Small intestine (tissue), 7 donors: ENCODE measurements around the gene DNAH10. TPM values are rescaled to one million over a fixed set of nuclear protein-coding genes. Genes with fewer than 3 reads are reported as not detected.

Experiments used
- DNase-seq, 2 donors: peaks; one replicate each; pipeline versions ENCODE4 v3.0.0 to v3.0.0-alpha.2; 2013
- FAIRE-seq: peaks from 2 replicates; lab custom pipeline; 2012; peaks lifted over from hg19 to GRCh38; lab: Jason Lieb, UNC
- H3K27ac ChIP-seq, 3 donors: one replicate each; pipeline ENCODE4 v1.5.1; 2013; ENCODE audit warnings: low read length in 2 of 3, mild to moderate bottlenecking in 2 of 3, control low read depth in 1 of 3, inconsistent platforms in 1 of 3, low read depth in 1 of 3, moderate library complexity in 1 of 3
- H3K27me3 ChIP-seq, 3 donors: one replicate each; pipeline ENCODE4 v1.6.1; 2013; ENCODE audit warnings: low read length in 3 of 3, inconsistent platforms in 1 of 3; ENCODE audit not compliant: control insufficient read depth in 3 of 3, insufficient read depth in 3 of 3
- H3K36me3 ChIP-seq, 3 donors: one replicate each; pipeline ENCODE4 v1.6.1; 2013; ENCODE audit warnings: low read length in 3 of 3, inconsistent platforms in 1 of 3, low read depth in 1 of 3, mild to moderate bottlenecking in 1 of 3, moderate library complexity in 1 of 3; ENCODE audit not compliant: control insufficient read depth in 3 of 3, insufficient read depth in 2 of 3
- H3K4me1 ChIP-seq, 3 donors: one replicate each; pipeline ENCODE4 v1.6.1; 2013; ENCODE audit warnings: low read length in 2 of 3, inconsistent platforms in 1 of 3, low read depth in 1 of 3, mild to moderate bottlenecking in 1 of 3, moderate library complexity in 1 of 3; ENCODE audit not compliant: control insufficient read depth in 3 of 3, insufficient read depth in 2 of 3
- H3K4me3 ChIP-seq, 3 donors: one replicate each; pipeline ENCODE4 v1.5.1; 2013; ENCODE audit warnings: low read length in 3 of 3, control low read depth in 1 of 3, inconsistent platforms in 1 of 3, low read depth in 1 of 3, mild to moderate bottlenecking in 1 of 3, moderate library complexity in 1 of 3
- H3K9me3 ChIP-seq, 2 donors: one replicate each; pipeline ENCODE4 v1.6.1; 2013; ENCODE audit warnings: low read depth in 1 of 2, low read length in 1 of 2; ENCODE audit not compliant: control insufficient read depth in 2 of 2, insufficient read depth in 1 of 2
- WGBS, 3 donors: extraction: QIAGEN DNeasy Blood & Tissue Kit; methylation state at CpG; one replicate each; pipeline ENCODE4 v1.1.7; 2013; 5-methylcytosine and 5-hydroxymethylcytosine counted together
- polyA plus RNA-seq, 4 donors: library from polyadenylated mRNA; stranded (reverse) in 3 of 4; unstranded in 1 of 4; fragments of 200-250 nt in 3 of 4; fragments of 120-200 nt in 1 of 4; gene quantifications; one replicate each; pipeline versions ENCODE4 v1.2.1 to v1.2.3, GENCODE V29; 2013
- donor health status: healthy with polysubstance abuse.
- donor health status: control.
- donor health status: control.
- donor health status: Bipolar disorder and iron deficiency.
- donor health status: healthy.

Gene DNAH10
- polyA plus RNA-seq, 4 donors: 0.22 to 0.50 (median 0.45) TPM; not detected in 1

GRCh38 chr12:123961585-123962345 lies 199.7 kb downstream of the DNAH10 start:
- DNase-seq (peak in 1 of 2 donors; percentile 35), FAIRE-seq (no peak)
- Histone ChIP-seq H3K4me1 (peaks cover 0 to 13% (median 11%) of the 10 kb centered on the region in 3 donors), H3K27ac (no peak overlapping the region), H3K27me3 (no peaks in the 10 kb centered on the region), H3K9me3 (no peaks in the 10 kb centered on the region), H3K4me3 (no peak overlapping the region), H3K36me3 (peaks cover 0 to 16% (median 0%) of the 10 kb centered on the region in 3 donors)
- WGBS, 3 donors: 71 to 74% (median 72%) methylated on average over 12 of the region's 12 CpGs

DNA sequence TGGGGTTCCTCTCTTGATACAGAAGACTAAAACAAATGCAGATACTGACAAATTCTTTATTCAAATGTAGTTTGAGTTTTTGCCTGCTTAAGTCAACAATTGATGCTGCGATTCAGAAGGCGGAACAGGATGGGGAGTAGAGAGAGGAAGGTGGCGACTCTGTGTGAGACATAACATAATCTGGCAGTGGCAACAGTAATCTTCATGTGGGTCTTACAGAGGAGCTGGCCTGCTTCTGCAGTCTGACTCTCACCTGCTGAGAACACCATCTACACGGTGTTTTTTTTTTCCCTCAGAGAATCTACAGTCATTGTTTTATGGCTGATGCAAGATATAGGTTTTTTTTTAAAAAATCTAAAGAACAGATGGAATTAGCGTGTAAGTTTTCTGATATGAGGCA lies 200.4 kb downstream of the DNAH10 start:
- H3K36me3 ChIP-seq: peaks cover 0 to 16% (median 0%) of the 10 kb centered on the region in 3 donors
- H3K27ac ChIP-seq: no peak overlapping the region
- no peak for FAIRE-seq
- H3K9me3 ChIP-seq: no peaks in the 10 kb centered on the region
- peaks cover 0 to 13% (median 11%) of the 10 kb centered on the region in 3 donors for H3K4me1 ChIP-seq
- WGBS, 3 donors: 75 to 83% (median 76%) methylated on average over 5 of the region's 5 CpGs
- no peak overlapping the region for H3K4me3 ChIP-seq
- no peaks in the 10 kb centered on the region for H3K27me3 ChIP-seq
- DNase-seq: no peak

GRCh38 chr12:123963821-123964220 lies 201.7 kb downstream of the DNAH10 start:
- DNase-seq (peak; percentile 48 to 56), FAIRE-seq (peak; percentile 5)
- Histone ChIP-seq H3K9me3 (no peaks in the 10 kb centered on the region), H3K4me1 (peaks cover 0 to 13% (median 11%) of the 10 kb centered on the region in 3 donors), H3K36me3 (peaks cover 0 to 9% (median 0%) of the 10 kb centered on the region in 3 donors), H3K27ac (peak overlapping the region in 1 of 3 donors; percentile 51), H3K27me3 (no peaks in the 10 kb centered on the region), H3K4me3 (no peak overlapping the region)
- 22 to 66% (median 48%) methylated on average over 4 of the region's 4 CpGs for WGBS, 3 donors

GRCh38 chr12:123965382-123965781 lies 203.3 kb downstream of the DNAH10 start:
- peak in 1 of 2 donors; percentile 40 for DNase-seq
- Histone ChIP-seq H3K4me1 (peaks cover 0 to 13% (median 11%) of the 10 kb centered on the region in 3 donors), H3K27me3 (no peaks in the 10 kb centered on the region), H3K27ac (peak overlapping the region in 1 of 3 donors; percentile 46), H3K36me3 (peaks cover 0 to 8% (median 1%) of the 10 kb centered on the region in 3 donors), H3K4me3 (no peak overlapping the region), H3K9me3 (no peaks in the 10 kb centered on the region)
- WGBS, 3 donors: 68 to 73% (median 71%) methylated on average over 5 of the region's 5 CpGs
- no peak for FAIRE-seq

- Histone ChIP-seq H3K27ac (no peak overlapping the region), H3K9me3 (no peaks in the 10 kb centered on the region), H3K4me3 (no peak overlapping the region), H3K27me3 (no peaks in the 10 kb centered on the region), H3K4me1 (peaks cover 0 to 13% (median 11%) of the 10 kb centered on the region in 3 donors), H3K36me3 (peaks cover 0 to 8% (median 1%) of the 10 kb centered on the region in 3 donors)
- FAIRE-seq (no peak), DNase-seq (no peak)
- WGBS, 3 donors: 85 to 88% (median 85%) methylated on average over 3 of the region's 3 CpGs
Observed at GRCh38 chr12:123966596-123966995, 204.5 kb downstream of the DNAH10 start.

DNA sequence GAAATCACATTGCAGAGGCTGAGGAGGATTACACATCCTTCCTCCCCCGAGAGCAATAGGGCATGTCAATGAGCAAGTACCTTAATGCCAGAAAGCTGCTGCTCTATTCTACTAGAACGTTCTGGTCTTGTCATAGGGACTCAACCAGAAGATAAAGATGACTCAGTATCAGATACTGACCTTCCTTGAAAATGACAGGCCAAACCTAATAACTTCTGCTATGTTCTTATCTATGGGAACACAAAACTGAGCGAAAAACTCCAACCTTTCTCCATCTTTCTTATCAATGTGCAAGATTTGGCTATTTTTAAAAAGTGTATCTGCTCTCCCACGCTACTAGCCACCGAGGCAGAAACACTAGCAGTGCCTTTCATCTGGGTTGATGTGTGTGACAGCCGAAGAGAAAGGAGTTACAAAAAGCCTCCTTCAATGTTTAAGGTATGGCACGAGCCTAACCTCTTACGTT lies 205.1 kb downstream of the DNAH10 start:
- H3K36me3 ChIP-seq: peaks cover 0 to 8% (median 1%) of the 10 kb centered on the region in 3 donors
- DNase-seq (no peak), FAIRE-seq (no peak)
- no peaks in the 10 kb centered on the region for H3K27me3 ChIP-seq
- no peak overlapping the region for H3K4me3 ChIP-seq
- H3K9me3 ChIP-seq: no peaks in the 10 kb centered on the region
- H3K4me1 ChIP-seq: peaks cover 0 to 13% (median 9%) of the 10 kb centered on the region in 3 donors
- H3K27ac ChIP-seq: no peak overlapping the region
- WGBS, 3 donors: 87 to 88% (median 87%) methylated on average over 8 of the region's 8 CpGs

DNA sequence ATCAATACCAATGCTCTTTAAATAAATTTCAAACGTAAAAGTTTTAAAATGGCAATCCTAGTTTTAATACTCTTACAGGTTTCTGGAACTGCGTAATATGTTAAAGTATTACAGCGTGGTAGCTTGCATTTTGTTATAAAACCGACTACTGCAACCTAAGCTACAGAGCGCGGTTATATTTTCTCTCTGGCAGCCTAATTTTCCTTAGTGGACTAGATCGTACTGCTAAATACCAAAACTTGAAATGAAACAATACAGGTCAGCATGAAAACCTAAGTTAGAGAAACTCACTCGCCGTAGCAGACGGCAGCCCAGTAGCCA lies 209.3 kb downstream of the DNAH10 start:
- Histone ChIP-seq H3K9me3 (no peaks in the 10 kb centered on the region), H3K27me3 (no peaks in the 10 kb centered on the region), H3K4me1 (peaks cover 2 to 12% (median 6%) of the 10 kb centered on the region in 3 donors), H3K27ac (peak overlapping the region; percentile 92 to 99 (median 97)), H3K4me3 (peak overlapping the region; percentile 79 to 96 (median 83)), H3K36me3 (peaks cover 0 to 6% (median 5%) of the 10 kb centered on the region in 3 donors)
- FAIRE-seq (peak; percentile 44), DNase-seq (no peak)
- WGBS, 3 donors: 9 to 26% (median 15%) methylated on average over 10 of the region's 10 CpGs

DNA sequence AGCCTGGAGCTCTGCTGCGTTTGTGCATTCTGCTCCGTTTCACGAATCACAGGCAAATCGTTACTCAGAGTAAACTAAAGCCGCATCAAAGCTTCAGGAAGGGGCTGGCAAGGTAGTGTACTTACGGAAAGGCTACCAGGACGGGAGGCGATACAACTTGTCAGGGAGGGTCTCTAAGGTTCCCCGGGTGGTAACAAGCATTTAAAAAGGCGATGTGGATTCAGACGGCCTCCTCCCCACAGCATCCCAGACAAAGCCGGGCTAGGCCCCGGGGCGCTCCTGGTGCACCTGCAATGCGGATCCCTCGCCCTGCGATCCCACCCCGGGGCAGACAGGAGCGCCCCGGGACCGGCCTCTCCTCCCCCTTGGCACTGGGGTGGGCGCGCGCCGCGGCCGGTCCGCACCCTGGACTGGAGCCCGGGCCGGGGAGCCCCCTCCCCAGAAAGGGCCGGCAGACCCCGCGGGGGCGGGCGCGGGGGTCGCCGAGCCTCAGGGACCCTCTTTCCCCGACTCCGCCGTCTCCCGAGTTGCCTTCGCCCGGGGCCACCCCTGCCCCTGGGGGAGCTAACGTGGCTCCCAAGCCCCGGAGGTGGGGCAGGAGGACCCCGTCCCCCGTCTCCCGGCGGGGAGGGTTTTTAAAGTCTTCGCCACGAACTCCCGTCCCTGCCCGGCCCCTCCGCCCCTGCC lies 209.8 kb downstream of the DNAH10 start:
- no peaks in the 10 kb centered on the region for H3K27me3 ChIP-seq
- H3K27ac ChIP-seq: peak overlapping the region; percentile 92 to 99 (median 97)
- DNase-seq (peak; percentile 53 to 74), FAIRE-seq (no peak)
- H3K4me1 ChIP-seq: peaks cover 2 to 12% (median 6%) of the 10 kb centered on the region in 3 donors
- H3K9me3 ChIP-seq: no peaks in the 10 kb centered on the region
- 0 to 2% (median 1%) methylated on average over 33 to 55 of the region's 55 CpGs for WGBS, 3 donors
- peak overlapping the region; percentile 79 to 96 (median 83) for H3K4me3 ChIP-seq
- H3K36me3 ChIP-seq: peaks cover 0 to 11% (median 5%) of the 10 kb centered on the region in 3 donors
